Pancreas (tissue), 10 donors: ENCODE measurements around the gene SALL1. TPM values are rescaled to one million over a fixed set of nuclear protein-coding genes. Genes with fewer than 3 reads are reported as not detected.
A peak's percentile ranks its signal among the peaks of the same experiment; 100 is the strongest.

ENCODE experiments used
- ATAC-seq, 4 donors: fragments of 200-7000 bp; cut with Tn5 transposase; one replicate each; pipeline versions ENCODE4 v1.8.0 to v1.9.1; 2020; ENCODE audit warnings: mild to moderate bottlenecking in 4 of 4, moderate library complexity in 4 of 4
- DNase-seq, 6 donors: peaks; one replicate each; pipeline ENCODE4 v3.0.0-alpha.2; 2020
- FAIRE-seq: peaks from 2 replicates; lab custom pipeline; 2012; peaks lifted over from hg19 to GRCh38; lab: Jason Lieb, UNC
- H3K27ac ChIP-seq, 4 donors: fragments of 200-600 bp; sonication (generic); 1 replicate in 3 of 4; 2 replicates in 1 of 4; pipeline versions ENCODE4 v1.5.0 to v1.8.0; 2020
- H3K27me3 ChIP-seq, 4 donors: fragments of 200-600 bp; one replicate each; pipeline ENCODE4 v1.8.0; 2021
- H3K36me3 ChIP-seq, 3 donors: fragments of 200-600 bp; sonication (generic) in 1 of 3; one replicate each; pipeline versions ENCODE4 v1.5.0 to v1.8.0; 2020 to 2021
- H3K4me1 ChIP-seq, 3 donors: fragments of 200-600 bp; one replicate each; pipeline ENCODE4 v1.8.0; 2021
- H3K4me3 ChIP-seq, 4 donors: fragments of 200-600 bp; sonication (generic) in 2 of 4; one replicate each; pipeline versions ENCODE4 v1.5.0 to v1.8.0; 2020 to 2021
- H3K9me3 ChIP-seq, 4 donors: fragments of 200-600 bp; one replicate each; pipeline ENCODE4 v1.8.0; 2021
- CTCF ChIP-seq, 4 donors: fragments of 200-600 bp; sonication (generic) in 3 of 4; IDR thresholded peaks; one replicate each; pipeline versions ENCODE4 v1.5.0 to v1.8.0; 2021; ENCODE audit warnings: antibody characterized with exemption in 4 of 4
- WGBS, 2 donors: extraction: QIAGEN DNeasy Blood & Tissue Kit; methylation state at CpG; one replicate each; pipeline ENCODE4 v1.1.7; 2013; 5-methylcytosine and 5-hydroxymethylcytosine counted together
- intact Hi-C, 3 donors: fragments of 100-400 bp; cut with DNase I; formaldehyde crosslinking; loops; one replicate each; pipeline versions ENCODE4 v1.11.1 to v1.14.2; 2022
- polyA plus RNA-seq, 2 donors: library from polyadenylated mRNA; stranded (reverse); fragments of 200-250 nt; gene quantifications; one replicate each; pipeline ENCODE4 v1.2.3, GENCODE V29; 2013
- total RNA-seq, 6 donors: library from RNA; stranded (reverse); fragmentation: NEBNext Ultra II Directional in 4 of 6; extraction: Animal tissue kit (Norgen Biotek cat#: 25700) in 4 of 6; gene quantifications; one replicate each; pipeline versions ENCODE4 v1.2.1 to v1.2.4, GENCODE V29; 2021 to 2023
- donor health status: healthy with polysubstance abuse.
- donor health status: DM: no; HTN: no; CAD: no; lungs with moderate emphysema.
- donor health status: DM: no; HTN: no; CAD: no.
- donor health status: control.
- donor health status: control.
- donor health status: Bipolar disorder and iron deficiency.
- donor health status: DM: yes; HTN: yes; CAD: no.
- donor health status: DM: no; HTN: no; CAD: no.
- donor health status: DM: no; HTN: no; CAD: no.
- donor health status: DM: yes; HTN: yes; CAD: no.

The SALL1 gene
- 1 to 10 TPM in 2 of 6 donors, under 1 TPM in 4; 0.39 to 1.1 (median 0.62) TPM for total RNA-seq
- polyA plus RNA-seq, result 1 to 10 TPM in 1 of 2 donors, under 1 TPM in 1; 0.61 to 2.0 TPM

GRCh38 chr16:51150888-51151320 lies at the start of gene SALL1:
Gene SALL1 (minus strand): TSS chr16:51151270. CDS start chr16:51151241, 29 bp downstream.
- intact Hi-C loops, result no loop called here
- H3K27ac ChIP-seq, result peak within 1 kb of the TSS in 1 of 4 donors; percentile 23

GRCh38 chr16:51200793-51201192 lies 49.7 kb upstream of the SALL1 start:
- no peaks in the 10 kb centered on the region for H3K36me3 ChIP-seq
- 48 to 75% methylated on average over 2 of the region's 2 CpGs for WGBS, 2 donors
- DNase-seq, result no peak
- ATAC-seq, result no peak
- no peaks in the 10 kb centered on the region for H3K4me1 ChIP-seq
- no peaks in the 10 kb centered on the region for H3K9me3 ChIP-seq
- H3K27ac ChIP-seq, result no peak overlapping the region
- H3K4me3 ChIP-seq, result no peak overlapping the region
- intact Hi-C loops, result no loop called here
- FAIRE-seq, result no peak
- no peaks in the 10 kb centered on the region for H3K27me3 ChIP-seq
- no peak for TF ChIP-seq CTCF (IDR thresholded peaks at IDR 0.05)

More at GRCh38 chr16:51150888-51151320, at the start of gene SALL1:
- 2 to 3% methylated on average over 33 to 38 of the region's 38 CpGs for WGBS, 2 donors
- DNase-seq (no peak), FAIRE-seq (no peak), ATAC-seq (no peak)
- Histone ChIP-seq H3K9me3 (no peaks in the 10 kb centered on the region), H3K4me1 (peaks cover 4 to 19% (median 16%) of the 10 kb centered on the region in 3 donors), H3K4me3 (peak within 1 kb of the TSS; percentile 12 to 52 (median 32)), H3K36me3 (no peaks in the 10 kb centered on the region), H3K27me3 (peaks cover 0 to 43% (median 19%) of the 10 kb centered on the region in 4 donors)
- no peak for TF ChIP-seq CTCF (IDR thresholded peaks at IDR 0.05)

GRCh38 chr16:51197953-51198748 lies 47.1 kb upstream of the SALL1 start:
- Histone ChIP-seq H3K36me3 (no peaks in the 10 kb centered on the region), H3K4me1 (no peaks in the 10 kb centered on the region), H3K9me3 (no peaks in the 10 kb centered on the region), H3K27me3 (no peaks in the 10 kb centered on the region), H3K27ac (no peak overlapping the region), H3K4me3 (no peak overlapping the region)
- ATAC-seq (no peak), FAIRE-seq (no peak), DNase-seq (no peak)
- WGBS, 2 donors, result 47 to 48% methylated on average over 8 of the region's 8 CpGs
- TF ChIP-seq CTCF (IDR thresholded peaks at IDR 0.05), result no peak
- intact Hi-C loops, result no loop called here

GRCh38 chr16:51193879-51194278 lies 42.8 kb upstream of the SALL1 start:
- Histone ChIP-seq H3K4me3 (no peak overlapping the region), H3K36me3 (no peaks in the 10 kb centered on the region), H3K9me3 (no peaks in the 10 kb centered on the region), H3K27me3 (no peaks in the 10 kb centered on the region), H3K27ac (no peak overlapping the region), H3K4me1 (no peaks in the 10 kb centered on the region)
- ATAC-seq (no peak), FAIRE-seq (no peak), DNase-seq (no peak)
- 74 to 86% methylated on average over 3 of the region's 3 CpGs for WGBS, 2 donors
- intact Hi-C loops, result no loop called here
- no peak for TF ChIP-seq CTCF (IDR thresholded peaks at IDR 0.05)
